ENCODE data around the gene THSD7A. TPM values are rescaled to one million over a fixed set of nuclear protein-coding genes. Genes with fewer than 3 reads are reported as not detected.

Gene THSD7A
- total RNA-seq, 1 donor from 2014 or later: 14.3 TPM

GRCh38 chr7:11570922-11571550 lies 261.0 kb downstream of the THSD7A start:
- Mint-ChIP-seq H3K27ac (no peak overlapping the region), H3K27me3 (no peaks in the 10 kb centered on the region), H3K4me1 (ENCODE audit: unreplicated experiment) (peaks cover 5% of the 10 kb centered on the region), H3K4me3 (no peak overlapping the region), H3K36me3 (no peaks in the 10 kb centered on the region), H3K9me3 (no peaks in the 10 kb centered on the region)
- DNase-seq (ENCODE audit: extremely low spot score, unreplicated experiment): no peak
- no peak for TF ChIP-seq CTCF (conservative IDR thresholded peaks at IDR 0.05)

DNA sequence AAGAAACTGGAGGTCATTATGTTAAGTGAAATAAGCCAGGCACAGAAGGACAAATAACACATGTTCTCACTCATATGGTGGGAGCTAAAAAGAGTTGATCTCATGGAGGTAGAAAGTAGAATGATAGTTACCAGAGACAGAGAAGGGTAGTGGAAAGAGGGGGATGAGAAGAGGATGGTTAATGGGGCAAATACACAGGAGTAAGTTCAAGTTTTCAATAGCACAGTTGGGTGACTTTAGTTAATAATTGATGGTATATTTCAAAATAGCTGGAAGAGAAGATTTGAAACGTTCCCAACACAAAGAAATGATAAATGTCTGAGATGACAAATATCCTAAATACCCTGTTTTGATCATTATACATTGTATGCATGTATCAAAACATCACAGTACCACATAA lies 261.8 kb downstream of the THSD7A start:
- no peak for DNase-seq (ENCODE audit: extremely low spot score, unreplicated experiment)
- Mint-ChIP-seq H3K4me1 (ENCODE audit: unreplicated experiment) (peaks cover 5% of the 10 kb centered on the region), H3K9me3 (no peaks in the 10 kb centered on the region), H3K27ac (no peak overlapping the region), H3K4me3 (no peak overlapping the region), H3K27me3 (no peaks in the 10 kb centered on the region), H3K36me3 (no peaks in the 10 kb centered on the region)
- TF ChIP-seq CTCF (conservative IDR thresholded peaks at IDR 0.05): no peak

DNA sequence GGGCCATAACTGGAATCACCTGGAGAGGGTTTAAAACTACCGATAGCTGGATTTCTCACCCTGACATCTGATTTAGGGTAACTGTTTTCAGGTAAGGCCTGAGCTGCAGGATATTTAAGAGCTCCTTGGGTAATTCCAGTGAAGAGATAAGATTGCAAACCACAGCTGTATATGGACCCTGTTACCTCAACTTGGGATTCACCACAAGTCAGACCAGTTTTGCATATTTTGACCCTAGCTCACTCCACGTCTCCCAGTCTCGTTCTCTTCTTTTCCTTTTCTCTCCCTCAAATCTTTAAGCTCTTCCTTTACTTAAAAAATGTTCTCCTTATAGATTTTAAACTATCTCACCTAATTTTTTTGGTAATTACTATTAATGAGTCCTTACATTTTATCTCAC lies 264.4 kb downstream of the THSD7A start:
- H3K27ac Mint-ChIP-seq: no peak overlapping the region
- DNase-seq (ENCODE audit: extremely low spot score, unreplicated experiment): no peak
- H3K4me1 Mint-ChIP-seq (ENCODE audit: unreplicated experiment): peaks cover 5% of the 10 kb centered on the region
- TF ChIP-seq CTCF (conservative IDR thresholded peaks at IDR 0.05): no peak
- no peaks in the 10 kb centered on the region for H3K27me3 Mint-ChIP-seq
- H3K36me3 Mint-ChIP-seq: no peaks in the 10 kb centered on the region
- no peaks in the 10 kb centered on the region for H3K9me3 Mint-ChIP-seq
- H3K4me3 Mint-ChIP-seq: no peak overlapping the region

DNA sequence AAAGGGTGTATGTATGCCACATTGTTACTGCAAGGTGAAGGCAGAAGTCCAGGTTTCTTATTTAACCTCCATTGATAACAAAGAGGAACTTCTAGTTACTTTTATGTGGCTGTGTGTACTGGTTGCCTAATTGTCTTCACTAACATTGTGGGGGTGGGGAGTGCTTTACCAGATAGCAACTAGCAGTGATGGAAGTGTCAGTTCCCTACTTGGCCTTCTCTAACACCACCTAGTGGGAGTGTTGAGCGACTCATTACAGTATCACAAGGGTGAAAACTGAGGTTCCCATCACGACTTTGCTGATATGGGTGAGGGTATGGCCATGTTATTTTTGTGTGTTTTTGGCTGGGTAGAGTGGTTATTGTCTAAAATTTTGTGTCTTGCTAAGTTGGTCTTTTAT lies 274.4 kb downstream of the THSD7A start:
- H3K27ac Mint-ChIP-seq: no peak overlapping the region
- peak; percentile 44 for TF ChIP-seq CTCF (conservative IDR thresholded peaks at IDR 0.05)
- H3K4me3 Mint-ChIP-seq: no peak overlapping the region
- no peaks in the 10 kb centered on the region for H3K36me3 Mint-ChIP-seq
- no peaks in the 10 kb centered on the region for H3K4me1 Mint-ChIP-seq (ENCODE audit: unreplicated experiment)
- H3K9me3 Mint-ChIP-seq: peaks cover 4% of the 10 kb centered on the region
- H3K27me3 Mint-ChIP-seq: no peaks in the 10 kb centered on the region
- DNase-seq (ENCODE audit: extremely low spot score, unreplicated experiment): no peak

DNA sequence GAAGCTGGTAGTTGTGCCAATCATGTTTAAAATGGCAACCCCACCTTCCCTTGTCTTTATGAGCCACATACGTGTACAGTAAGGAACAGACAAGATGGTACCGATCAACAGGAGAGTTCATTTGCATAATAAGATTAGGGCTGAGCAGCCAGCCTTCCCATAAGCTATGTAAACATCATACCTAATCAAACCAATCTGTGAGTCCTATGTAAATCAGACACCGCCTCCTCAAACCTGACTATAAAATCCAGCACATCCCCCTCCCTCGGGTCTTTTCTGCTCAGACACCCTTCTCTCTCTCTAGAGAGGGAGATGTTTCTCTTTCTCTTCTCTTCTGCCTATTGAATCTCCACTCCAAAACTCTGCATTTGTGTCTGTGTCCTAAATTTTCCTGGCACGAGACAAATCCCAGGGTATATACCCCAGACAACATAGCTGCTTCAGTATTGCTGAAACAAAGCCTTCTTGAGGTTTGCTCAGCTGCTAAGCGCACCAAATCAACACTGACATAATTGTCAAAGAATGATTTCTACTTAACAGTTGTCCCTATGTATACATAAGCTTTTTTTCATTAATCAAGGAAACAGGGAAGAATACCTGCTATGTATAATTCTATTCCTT lies 279.2 kb downstream of the THSD7A start:
- no peak for DNase-seq (ENCODE audit: extremely low spot score, unreplicated experiment)
- no peak overlapping the region for H3K27ac Mint-ChIP-seq
- no peak for TF ChIP-seq CTCF (conservative IDR thresholded peaks at IDR 0.05)
- H3K36me3 Mint-ChIP-seq: no peaks in the 10 kb centered on the region
- H3K27me3 Mint-ChIP-seq: no peaks in the 10 kb centered on the region
- peaks cover 10% of the 10 kb centered on the region for H3K9me3 Mint-ChIP-seq
- H3K4me3 Mint-ChIP-seq: no peak overlapping the region
- H3K4me1 Mint-ChIP-seq (ENCODE audit: unreplicated experiment): no peaks in the 10 kb centered on the region

Data from type B pancreatic cell (in vitro differentiated cells).